ENCODE measurements around the gene LCTL.
"Not testable (repeated sequence)": the region's sequence is repeated elsewhere in the genome, so short reads cannot be mapped to it uniquely, and the experiment has no call there.

Gene LCTL

DNA sequence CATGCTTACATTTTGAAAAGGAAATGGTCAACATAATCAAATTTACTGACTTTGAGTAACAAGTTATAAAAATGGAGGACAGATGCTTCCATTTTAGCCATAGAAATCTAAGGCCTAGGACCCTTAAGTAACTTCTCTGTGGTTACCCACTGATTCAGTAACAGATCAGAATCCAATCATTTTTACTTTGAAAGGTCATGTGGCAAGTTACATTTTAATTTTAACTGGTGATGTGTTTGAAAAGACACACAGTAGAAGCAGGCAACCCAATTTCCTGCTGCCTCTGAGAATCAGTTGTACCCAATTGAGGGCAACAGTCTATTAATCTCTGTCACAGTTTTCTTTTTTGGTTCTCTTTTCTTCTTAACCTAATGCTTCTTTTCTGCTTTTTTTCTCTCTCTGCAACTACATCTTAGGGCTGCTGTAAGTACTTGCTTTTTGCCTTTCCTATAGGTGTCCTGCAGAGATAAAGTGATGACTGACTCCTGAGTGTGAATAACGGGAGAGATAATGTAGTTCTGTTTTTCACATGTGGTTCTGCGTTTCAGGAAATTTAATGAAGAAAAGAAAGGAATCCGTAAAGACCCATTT is 57.4 kb downstream of the LCTL start:
- Mint-ChIP-seq H3K36me3 (peaks cover 11% of the 10 kb centered on the region), H3K9me3 (no peaks in the 10 kb centered on the region)

DNA sequence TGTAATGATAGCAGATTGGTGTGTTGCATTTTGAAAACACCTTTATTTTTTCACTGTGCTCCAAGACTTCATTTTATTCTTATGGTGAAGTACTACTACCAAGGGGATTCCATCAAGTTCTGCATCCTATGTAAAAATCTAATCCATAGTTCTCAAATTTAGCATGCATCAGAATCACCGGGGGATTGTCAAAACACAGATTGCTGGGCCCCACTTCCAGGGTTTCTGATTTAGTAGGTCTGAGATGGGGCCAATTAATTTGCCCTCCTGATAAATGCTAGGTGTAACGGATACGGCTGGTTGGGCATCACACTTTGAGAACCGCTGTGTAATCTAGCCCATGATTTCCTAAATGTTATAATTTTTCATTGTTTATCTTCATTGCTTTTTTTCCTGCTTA is 60.0 kb downstream of the LCTL start:
- Mint-ChIP-seq H3K4me1 (peaks cover 57% of the 10 kb centered on the region), H3K9me3 (no peaks in the 10 kb centered on the region), H3K27me3 (no peaks in the 10 kb centered on the region), H3K36me3 (peaks cover 35% of the 10 kb centered on the region), H3K4me3 (peak overlapping the region; percentile 100), H3K27ac (peak overlapping the region; percentile 97)
- CTCF ChIA-PET, result interaction anchor here (1.3 kb wide), 1 partner anchor 120 kb away, joined by 4 read pairs; no protein-coding TSS in a partner anchor
- DNase-seq, result no peak

More for the DNA sequence above, 57.4 kb downstream of the LCTL start:
- H3K4me3 Mint-ChIP-seq, result no peak overlapping the region
- H3K4me1 Mint-ChIP-seq, result peaks cover 34% of the 10 kb centered on the region
- no peaks in the 10 kb centered on the region for H3K27me3 Mint-ChIP-seq
- CTCF ChIA-PET, result no interaction called here
- no peak for DNase-seq
- H3K27ac Mint-ChIP-seq, result no peak overlapping the region

DNA sequence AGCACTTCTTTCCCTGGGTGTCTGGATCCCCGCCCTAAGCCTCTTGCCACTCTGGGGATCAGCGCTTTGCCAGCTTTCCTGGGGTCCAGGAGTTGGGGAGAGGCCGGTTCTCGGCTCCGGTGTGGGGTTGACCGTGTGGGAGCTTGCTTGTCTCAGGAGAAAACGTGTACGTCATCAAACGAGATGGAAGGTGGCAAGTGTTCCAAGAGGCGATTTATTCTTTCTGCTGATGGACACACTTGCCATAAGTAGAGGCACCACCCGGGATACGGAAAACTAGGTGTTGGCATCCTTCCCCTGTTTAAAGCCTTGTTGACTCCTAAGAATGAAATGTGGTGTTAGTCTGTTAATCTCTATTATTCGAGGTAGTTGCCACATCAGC is 60.4 kb downstream of the LCTL start:
- no peaks in the 10 kb centered on the region for H3K27me3 Mint-ChIP-seq
- CTCF ChIA-PET, result interaction anchor here (1.3 kb wide), 1 partner anchor 119 kb away, joined by 4 read pairs; no protein-coding TSS in a partner anchor

DNA sequence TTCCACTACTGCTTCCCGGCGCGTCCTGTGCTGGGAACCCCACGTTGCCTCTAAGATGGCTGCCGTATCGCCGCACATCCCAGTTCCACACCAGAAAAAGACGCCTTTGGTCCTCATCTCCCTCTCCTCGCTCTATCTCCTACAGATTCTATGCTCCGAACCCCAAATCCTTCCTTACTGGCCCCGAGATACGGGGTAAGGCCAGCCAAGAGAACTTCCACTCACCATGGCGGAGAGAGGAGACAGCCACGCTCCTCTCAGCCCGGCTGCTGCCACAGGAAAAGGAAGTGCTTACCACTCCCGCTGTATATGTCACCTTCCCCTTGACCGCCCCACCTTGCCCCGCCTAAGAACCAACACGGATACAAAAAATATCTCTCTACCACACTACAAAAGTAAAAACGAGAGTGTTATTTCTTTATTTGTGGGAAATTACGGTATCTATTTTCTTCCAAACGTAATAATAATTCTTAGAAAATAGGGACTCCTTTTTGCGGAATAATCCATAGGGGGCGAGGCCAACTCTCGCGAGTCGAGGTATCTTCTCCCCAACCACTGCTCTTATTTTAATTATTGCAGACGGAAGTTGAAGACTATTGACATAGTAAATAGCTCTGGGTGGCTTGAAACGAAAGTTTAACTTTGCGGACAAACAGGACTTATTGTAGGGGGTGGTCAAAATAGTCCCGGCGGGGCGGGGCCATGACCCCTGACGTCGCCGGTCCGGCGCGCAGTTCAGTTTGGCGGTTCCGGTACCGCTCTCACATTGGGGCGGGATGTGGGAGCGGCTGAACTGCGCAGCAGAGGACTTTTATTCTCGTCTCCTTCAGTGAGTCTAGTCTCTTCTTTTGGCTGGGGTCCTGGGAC is 61.0 kb downstream of the LCTL start, which contains the start of the genes RPL4 and ZWILCH:
Gene RPL4, minus strand, starts transcription at position 293 of the 867 bp plus-strand sequence. Its CDS starts 65 bp downstream, at position 228.
Gene ZWILCH, plus strand, starts transcription at position 764 of the 867 bp plus-strand sequence. Its CDS starts 13 bp downstream, at position 777.
- peak within 1 kb of the TSS; percentile 100 for H3K4me3 Mint-ChIP-seq
- peaks cover 45% of the 10 kb centered on the region for H3K36me3 Mint-ChIP-seq
- no peaks in the 10 kb centered on the region for H3K27me3 Mint-ChIP-seq
- DNase-seq, result peak; percentile 87
- CTCF ChIA-PET, result interaction anchor here (1.3 kb wide), 1 partner anchor 119 kb away, joined by 4 read pairs; no protein-coding TSS in a partner anchor
- H3K27ac Mint-ChIP-seq, result peak within 1 kb of the TSS; percentile 97
- H3K4me1 Mint-ChIP-seq, result peaks cover 67% of the 10 kb centered on the region
- H3K9me3 Mint-ChIP-seq, result no peaks in the 10 kb centered on the region

More for the DNA sequence above, 60.4 kb downstream of the LCTL start:
- peak overlapping the region; percentile 97 for H3K27ac Mint-ChIP-seq
- DNase-seq, result no peak
- H3K9me3 Mint-ChIP-seq, result no peaks in the 10 kb centered on the region
- peak overlapping the region; percentile 100 for H3K4me3 Mint-ChIP-seq
- peaks cover 61% of the 10 kb centered on the region for H3K4me1 Mint-ChIP-seq
- H3K36me3 Mint-ChIP-seq, result peaks cover 39% of the 10 kb centered on the region

DNA sequence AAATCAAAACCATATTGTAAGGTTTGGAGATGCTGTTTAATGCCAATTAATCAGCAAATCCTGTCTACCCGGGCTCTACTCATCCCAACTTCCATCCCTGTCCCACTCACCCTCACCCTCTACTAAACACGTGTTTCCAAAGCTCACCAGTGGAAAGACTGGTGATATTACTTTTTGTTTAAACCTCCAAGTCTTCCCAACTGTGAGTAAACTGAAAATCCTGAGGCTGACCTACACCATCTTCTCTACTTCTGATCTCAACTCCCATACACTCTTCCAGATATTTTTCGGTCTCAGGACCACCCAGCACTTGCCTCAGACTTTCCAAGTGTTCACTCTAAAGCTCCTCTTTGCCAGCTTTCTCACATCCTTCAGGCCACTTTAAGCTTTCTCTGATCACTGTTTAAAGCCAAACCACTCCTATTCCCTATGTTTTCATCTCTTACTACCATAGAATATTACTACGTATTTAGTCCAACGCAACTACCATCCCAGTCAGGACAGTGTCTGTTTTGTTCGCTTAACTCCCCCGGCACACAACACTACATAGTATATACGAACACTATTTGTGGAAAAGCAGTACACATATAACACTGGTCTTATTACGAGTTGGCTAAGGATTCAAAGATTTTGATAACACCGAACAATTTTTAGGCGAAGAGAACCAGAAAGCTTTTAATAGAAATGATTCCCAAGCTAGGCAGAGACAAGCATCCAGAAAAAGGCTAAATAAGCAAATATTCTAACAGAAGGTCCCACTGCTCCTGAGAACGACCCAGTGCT is 61.8 kb downstream of the LCTL start:
- no peaks in the 10 kb centered on the region for H3K27me3 Mint-ChIP-seq
- peaks cover 70% of the 10 kb centered on the region for H3K4me1 Mint-ChIP-seq
- H3K36me3 Mint-ChIP-seq, result peaks cover 53% of the 10 kb centered on the region
- DNase-seq, result no peak
- peak overlapping the region; percentile 97 for H3K27ac Mint-ChIP-seq
- peak overlapping the region; percentile 100 for H3K4me3 Mint-ChIP-seq
- CTCF ChIA-PET, result no interaction called here
- no peaks in the 10 kb centered on the region for H3K9me3 Mint-ChIP-seq

DNA sequence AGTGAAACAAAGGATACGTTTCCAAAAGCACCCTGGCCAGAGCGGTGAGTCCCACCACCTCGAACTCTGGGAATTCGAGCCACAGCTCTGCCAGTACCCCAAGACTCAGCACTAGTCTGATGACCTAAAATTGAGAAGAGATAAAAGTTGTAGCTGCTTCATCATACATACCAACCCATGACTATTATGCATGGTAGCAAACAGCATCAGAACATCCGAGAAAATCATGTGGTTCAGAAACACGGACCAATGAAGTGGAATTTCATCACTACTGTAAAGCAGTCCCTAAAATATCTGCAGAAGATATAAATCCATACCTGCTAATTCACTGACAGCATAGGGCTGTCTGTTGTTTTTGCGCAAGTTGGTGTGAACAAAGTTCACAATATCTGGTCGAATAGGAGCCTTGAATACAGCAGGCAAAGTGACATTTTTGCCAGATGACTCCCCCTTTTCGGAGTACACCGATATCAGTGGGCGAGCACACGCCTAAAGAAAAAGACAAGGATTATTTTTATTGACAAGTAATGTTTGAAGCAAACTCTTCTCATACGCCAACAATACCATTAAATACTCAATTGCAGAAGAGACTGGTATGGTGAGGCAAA is 62.7 kb downstream of the LCTL start:
- peak overlapping the region; percentile 67 for H3K27ac Mint-ChIP-seq
- H3K4me1 Mint-ChIP-seq, result peaks cover 73% of the 10 kb centered on the region
- H3K9me3 Mint-ChIP-seq, DNase-seq, CTCF ChIA-PET, H3K27me3 Mint-ChIP-seq: not testable (repeated sequence)
- H3K36me3 Mint-ChIP-seq, result peaks cover 60% of the 10 kb centered on the region
- H3K4me3 Mint-ChIP-seq, result peak overlapping the region; percentile 100

DNA sequence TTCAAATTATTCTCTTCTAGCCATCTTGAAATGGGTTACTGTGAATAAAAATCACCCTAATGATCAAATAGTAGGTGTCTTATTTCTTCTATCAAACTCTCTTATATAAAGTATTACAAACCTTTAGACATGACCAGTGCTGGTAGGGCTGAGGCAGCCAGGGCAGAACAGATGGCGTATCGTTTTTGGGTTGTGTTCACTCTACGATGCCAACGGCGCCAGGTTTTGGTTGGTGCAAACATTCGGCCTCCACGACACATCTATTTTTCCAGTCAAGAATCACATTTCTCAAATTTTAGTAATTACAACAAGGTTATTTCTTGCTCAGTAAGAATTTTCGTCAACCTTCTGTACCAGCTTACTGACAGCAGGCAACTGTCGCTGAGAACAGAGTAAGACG is 63.3 kb downstream of the LCTL start:
- DNase-seq, result no peak
- Mint-ChIP-seq H3K4me3 (peak overlapping the region; percentile 100), H3K9me3 (no peaks in the 10 kb centered on the region), H3K27ac (peak overlapping the region; percentile 64), H3K36me3 (peaks cover 67% of the 10 kb centered on the region), H3K27me3 (no peaks in the 10 kb centered on the region), H3K4me1 (peaks cover 73% of the 10 kb centered on the region)
- CTCF ChIA-PET, result no interaction called here

DNA sequence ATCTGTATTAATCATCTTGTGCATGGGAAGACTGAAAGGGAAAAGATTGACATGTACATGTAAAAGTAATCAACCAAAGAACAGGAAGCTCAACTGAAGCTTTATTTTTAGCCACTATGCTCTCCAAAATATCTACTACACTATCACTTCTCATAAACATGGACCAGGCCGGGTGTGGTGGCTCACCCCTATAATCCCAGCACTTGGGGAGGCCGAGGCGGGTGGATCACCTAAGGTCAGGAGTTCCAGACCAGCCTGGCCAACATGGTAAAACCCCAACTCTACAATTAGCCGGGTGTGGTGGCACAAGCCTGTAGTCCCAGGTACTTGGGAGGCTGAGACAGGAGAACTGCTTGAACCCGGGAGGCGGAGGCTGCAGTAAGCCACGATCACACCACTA is 65.5 kb downstream of the LCTL start:
- not testable (repeated sequence) for H3K4me3 Mint-ChIP-seq, H3K27me3 Mint-ChIP-seq, DNase-seq, H3K9me3 Mint-ChIP-seq
- Mint-ChIP-seq H3K4me1 (peaks cover 66% of the 10 kb centered on the region), H3K36me3 (peaks cover 80% of the 10 kb centered on the region), H3K27ac (peak overlapping the region; percentile 29)
- CTCF ChIA-PET, result interaction anchor here (0.6 to 4.1 kb wide), 3 partner anchors 114 to 865 kb away, joined by 3 to 60 read pairs (median 4); partner anchors contain the start of gene MAP2K1

DNA sequence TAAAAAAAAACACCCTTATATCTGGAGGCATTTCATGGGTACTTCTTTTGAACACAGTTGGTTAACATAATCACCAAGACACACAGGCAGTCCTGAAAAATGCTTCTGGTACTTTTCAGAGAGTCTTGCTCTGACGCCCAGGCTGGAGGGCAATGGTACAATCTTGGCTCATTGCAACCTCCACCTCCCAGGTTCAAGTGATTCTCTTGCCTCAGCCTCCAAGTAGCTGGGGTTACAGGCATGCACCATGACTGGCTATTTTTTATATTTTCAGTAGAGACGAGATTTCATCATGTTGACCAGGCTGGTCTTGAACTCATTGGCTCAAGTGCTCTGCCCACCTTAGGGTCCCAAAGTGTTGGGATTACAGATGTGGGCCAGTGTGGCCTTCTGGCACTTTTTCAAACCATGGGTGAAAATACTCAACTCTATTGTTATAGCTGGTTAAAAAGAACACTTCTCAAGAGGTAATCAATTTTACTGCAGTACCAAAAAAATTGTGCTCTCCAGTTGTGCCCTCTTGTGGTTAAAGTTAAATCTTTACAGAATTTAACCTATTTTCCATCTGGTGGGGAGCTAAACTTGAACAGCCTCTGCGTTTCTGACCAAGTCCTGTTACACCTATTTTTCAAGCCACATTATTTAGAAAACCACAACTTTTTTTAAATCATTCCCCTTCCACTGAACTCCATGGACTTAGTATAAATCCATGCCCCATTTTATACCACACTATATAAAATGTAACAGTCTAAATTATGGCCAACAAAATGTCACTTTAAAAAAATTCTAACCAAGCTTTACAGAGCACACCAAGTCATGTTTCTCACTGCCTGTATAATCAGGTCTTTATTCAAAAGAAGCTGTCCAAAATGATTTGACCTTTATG is 67.1 kb downstream of the LCTL start:
- no peaks in the 10 kb centered on the region for H3K9me3 Mint-ChIP-seq
- H3K27me3 Mint-ChIP-seq, result no peaks in the 10 kb centered on the region
- peaks cover 84% of the 10 kb centered on the region for H3K36me3 Mint-ChIP-seq
- DNase-seq, result no peak
- peak overlapping the region; percentile 97 for H3K27ac Mint-ChIP-seq
- peaks cover 69% of the 10 kb centered on the region for H3K4me1 Mint-ChIP-seq
- no peak overlapping the region for H3K4me3 Mint-ChIP-seq
- CTCF ChIA-PET, result interaction anchor here (0.6 to 4.1 kb wide), 34 partner anchors 9 to 970 kb away, joined by 3 to 60 read pairs (median 5); partner anchors contain the start of genes DIS3L, MAP2K1 and TIPIN

Measured in activated naive CD4-positive, alpha-beta T cell treated with anti-CD3 and anti-CD28 coated beads, Interleukin-2, amount 10 ng/mL, durations not matched to agents 7 days and 5 days (primary cell).